Measurements from ENCODE around the gene NACAD.

Gene NACAD

GRCh38 chr7:45060295-45060694 lies 28.5 kb downstream of the NACAD start:
- ATAC-seq (replicated peaks; ENCODE audit: extremely low read depth, poor library complexity, severe bottlenecking) (no peak), DNase-seq (ENCODE audit: low spot score in 2 of 2) (no peak)
- Mint-ChIP-seq H3K27me3 (no peaks in the 10 kb centered on the region), H3K4me3 (peak overlapping the region; percentile 17), H3K4me1 (peaks cover 64% of the 10 kb centered on the region), H3K27ac (ENCODE audit: low read depth) (peak overlapping the region; percentile 72), H3K36me3 (ENCODE audit: insufficient read depth) (peaks cover 46% of the 10 kb centered on the region), H3K9me3 (no peaks in the 10 kb centered on the region)

- Mint-ChIP-seq H3K4me1 (peaks cover 79% of the 10 kb centered on the region), H3K4me3 (peak overlapping the region; percentile 40), H3K9me3 (no peaks in the 10 kb centered on the region), H3K27ac (ENCODE audit: low read depth) (peak overlapping the region; percentile 81), H3K36me3 (ENCODE audit: insufficient read depth) (peaks cover 39% of the 10 kb centered on the region), H3K27me3 (no peaks in the 10 kb centered on the region)
- no peak for ATAC-seq (replicated peaks; ENCODE audit: extremely low read depth, poor library complexity, severe bottlenecking)
- no peak for DNase-seq (ENCODE audit: low spot score in 2 of 2)
Measured at GRCh38 chr7:45057878-45058277, 30.9 kb downstream of the NACAD start.

- Mint-ChIP-seq H3K4me1 (peaks cover 80% of the 10 kb centered on the region), H3K27me3 (no peaks in the 10 kb centered on the region), H3K9me3 (no peaks in the 10 kb centered on the region), H3K4me3 (no peak overlapping the region), H3K27ac (ENCODE audit: low read depth) (peak overlapping the region; percentile 81), H3K36me3 (ENCODE audit: insufficient read depth) (peaks cover 33% of the 10 kb centered on the region)
- DNase-seq (ENCODE audit: low spot score in 2 of 2) = no peak
- ATAC-seq (replicated peaks; ENCODE audit: extremely low read depth, poor library complexity, severe bottlenecking) = no peak
Measured at GRCh38 chr7:45055594-45056219, 33.1 kb downstream of the NACAD start.

GRCh38 chr7:45055016-45055415 lies 33.8 kb downstream of the NACAD start:
- H3K27ac Mint-ChIP-seq (ENCODE audit: low read depth) = peak overlapping the region; percentile 81
- no peak for DNase-seq (ENCODE audit: low spot score in 2 of 2)
- H3K9me3 Mint-ChIP-seq = no peaks in the 10 kb centered on the region
- ATAC-seq (replicated peaks; ENCODE audit: extremely low read depth, poor library complexity, severe bottlenecking) = no peak
- H3K4me1 Mint-ChIP-seq = peaks cover 79% of the 10 kb centered on the region
- peaks cover 38% of the 10 kb centered on the region for H3K36me3 Mint-ChIP-seq (ENCODE audit: insufficient read depth)
- no peaks in the 10 kb centered on the region for H3K27me3 Mint-ChIP-seq
- H3K4me3 Mint-ChIP-seq = no peak overlapping the region

- ATAC-seq (replicated peaks; ENCODE audit: extremely low read depth, poor library complexity, severe bottlenecking) (no peak), DNase-seq (ENCODE audit: low spot score in 2 of 2) (no peak)
- H3K27ac Mint-ChIP-seq (ENCODE audit: low read depth) = peak overlapping the region; percentile 81
- no peaks in the 10 kb centered on the region for H3K9me3 Mint-ChIP-seq
- no peak overlapping the region for H3K4me3 Mint-ChIP-seq
- peaks cover 76% of the 10 kb centered on the region for H3K4me1 Mint-ChIP-seq
- H3K36me3 Mint-ChIP-seq (ENCODE audit: insufficient read depth) = peaks cover 37% of the 10 kb centered on the region
- no peaks in the 10 kb centered on the region for H3K27me3 Mint-ChIP-seq
Measured at GRCh38 chr7:45054442-45054841, 34.3 kb downstream of the NACAD start.

GRCh38 chr7:45053941-45054340 lies 34.8 kb downstream of the NACAD start:
- DNase-seq (ENCODE audit: low spot score in 2 of 2) = no peak
- no peaks in the 10 kb centered on the region for H3K27me3 Mint-ChIP-seq
- H3K9me3 Mint-ChIP-seq = no peaks in the 10 kb centered on the region
- H3K4me1 Mint-ChIP-seq = peaks cover 76% of the 10 kb centered on the region
- ATAC-seq (replicated peaks; ENCODE audit: extremely low read depth, poor library complexity, severe bottlenecking) = no peak
- no peak overlapping the region for H3K4me3 Mint-ChIP-seq
- H3K36me3 Mint-ChIP-seq (ENCODE audit: insufficient read depth) = peaks cover 36% of the 10 kb centered on the region
- H3K27ac Mint-ChIP-seq (ENCODE audit: low read depth) = peak overlapping the region; percentile 81

- no peak for ATAC-seq (replicated peaks; ENCODE audit: extremely low read depth, poor library complexity, severe bottlenecking)
- Mint-ChIP-seq H3K4me1 (peaks cover 73% of the 10 kb centered on the region), H3K27me3 (no peaks in the 10 kb centered on the region), H3K4me3 (no peak overlapping the region), H3K9me3 (no peaks in the 10 kb centered on the region), H3K27ac (ENCODE audit: low read depth) (peak overlapping the region; percentile 81), H3K36me3 (ENCODE audit: insufficient read depth) (peaks cover 36% of the 10 kb centered on the region)
- DNase-seq (ENCODE audit: low spot score in 2 of 2) = no peak
Measured at GRCh38 chr7:45053401-45053800, 35.4 kb downstream of the NACAD start.

GRCh38 chr7:45052011-45052410 lies 36.8 kb downstream of the NACAD start:
- peaks cover 35% of the 10 kb centered on the region for H3K36me3 Mint-ChIP-seq (ENCODE audit: insufficient read depth)
- no peak overlapping the region for H3K4me3 Mint-ChIP-seq
- H3K27me3 Mint-ChIP-seq = no peaks in the 10 kb centered on the region
- no peaks in the 10 kb centered on the region for H3K9me3 Mint-ChIP-seq
- H3K27ac Mint-ChIP-seq (ENCODE audit: low read depth) = no peak overlapping the region
- peaks cover 69% of the 10 kb centered on the region for H3K4me1 Mint-ChIP-seq
- DNase-seq (ENCODE audit: low spot score in 2 of 2) (no peak), ATAC-seq (replicated peaks; ENCODE audit: extremely low read depth, poor library complexity, severe bottlenecking) (no peak)

- Mint-ChIP-seq H3K4me1 (peaks cover 54% of the 10 kb centered on the region), H3K27me3 (no peaks in the 10 kb centered on the region), H3K4me3 (no peak overlapping the region), H3K36me3 (ENCODE audit: insufficient read depth) (peaks cover 50% of the 10 kb centered on the region), H3K9me3 (no peaks in the 10 kb centered on the region), H3K27ac (ENCODE audit: low read depth) (peak overlapping the region; percentile 13)
- DNase-seq (ENCODE audit: low spot score in 2 of 2) = no peak
- ATAC-seq (replicated peaks; ENCODE audit: extremely low read depth, poor library complexity, severe bottlenecking) = no peak
Measured at GRCh38 chr7:45050198-45050597, 38.6 kb downstream of the NACAD start.

GRCh38 chr7:45048748-45049147 lies 40.0 kb downstream of the NACAD start:
- peaks cover 48% of the 10 kb centered on the region for H3K4me1 Mint-ChIP-seq
- H3K36me3 Mint-ChIP-seq (ENCODE audit: insufficient read depth) = peaks cover 52% of the 10 kb centered on the region
- DNase-seq (ENCODE audit: low spot score in 2 of 2) (no peak), ATAC-seq (replicated peaks; ENCODE audit: extremely low read depth, poor library complexity, severe bottlenecking) (no peak)
- H3K27me3 Mint-ChIP-seq = no peaks in the 10 kb centered on the region
- H3K9me3 Mint-ChIP-seq = no peaks in the 10 kb centered on the region
- no peak overlapping the region for H3K4me3 Mint-ChIP-seq
- H3K27ac Mint-ChIP-seq (ENCODE audit: low read depth) = no peak overlapping the region

- H3K27me3 Mint-ChIP-seq = no peaks in the 10 kb centered on the region
- peaks cover 52% of the 10 kb centered on the region for H3K4me1 Mint-ChIP-seq
- H3K27ac Mint-ChIP-seq (ENCODE audit: low read depth) = peak overlapping the region; percentile 87
- DNase-seq (ENCODE audit: low spot score in 2 of 2) (no peak), ATAC-seq (replicated peaks; ENCODE audit: extremely low read depth, poor library complexity, severe bottlenecking) (no peak)
- H3K9me3 Mint-ChIP-seq = no peaks in the 10 kb centered on the region
- H3K4me3 Mint-ChIP-seq = no peak overlapping the region
- peaks cover 72% of the 10 kb centered on the region for H3K36me3 Mint-ChIP-seq (ENCODE audit: insufficient read depth)
Measured at GRCh38 chr7:45044338-45044737, 44.4 kb downstream of the NACAD start.

GRCh38 chr7:45039106-45039505 lies 49.7 kb downstream of the NACAD start:
- no peaks in the 10 kb centered on the region for H3K9me3 Mint-ChIP-seq
- no peak for ATAC-seq (replicated peaks; ENCODE audit: extremely low read depth, poor library complexity, severe bottlenecking)
- H3K27ac Mint-ChIP-seq (ENCODE audit: low read depth) = peak overlapping the region; percentile 82
- H3K4me3 Mint-ChIP-seq = no peak overlapping the region
- H3K36me3 Mint-ChIP-seq (ENCODE audit: insufficient read depth) = peaks cover 74% of the 10 kb centered on the region
- peaks cover 79% of the 10 kb centered on the region for H3K4me1 Mint-ChIP-seq
- DNase-seq (ENCODE audit: low spot score in 2 of 2) = no peak
- H3K27me3 Mint-ChIP-seq = no peaks in the 10 kb centered on the region

GRCh38 chr7:45037876-45038275 lies 50.9 kb downstream of the NACAD start:
- peak overlapping the region; percentile 84 for H3K27ac Mint-ChIP-seq (ENCODE audit: low read depth)
- DNase-seq (ENCODE audit: low spot score in 2 of 2) = no peak
- H3K4me3 Mint-ChIP-seq = peak overlapping the region; percentile 73
- no peak for ATAC-seq (replicated peaks; ENCODE audit: extremely low read depth, poor library complexity, severe bottlenecking)
- no peaks in the 10 kb centered on the region for H3K27me3 Mint-ChIP-seq
- no peaks in the 10 kb centered on the region for H3K9me3 Mint-ChIP-seq
- peaks cover 65% of the 10 kb centered on the region for H3K36me3 Mint-ChIP-seq (ENCODE audit: insufficient read depth)
- H3K4me1 Mint-ChIP-seq = peaks cover 80% of the 10 kb centered on the region

All from central memory CD8-positive, alpha-beta T cell (primary cell).